D721Med (cell line): ENCODE data around the gene COL6A3.

Source experiments
- DNase-seq: peaks from one replicate; pipeline ENCODE4 v3.0.0; 2011; ENCODE audit warnings: low spot score; ENCODE audit not compliant: insufficient read length
- FAIRE-seq: peaks from 2 replicates; lab custom pipeline; 2011; peaks lifted over from hg19 to GRCh38; lab: Jason Lieb, UNC
- TF ChIP-seq, protein P1 (sequence below): IDR thresholded peaks from 2 replicates; pipeline ENCODE4 v1.5.1; 2012; ENCODE audit warnings: mild to moderate bottlenecking, control low read depth; ENCODE audit not compliant: insufficient read depth; ENCODE audit errors: missing control alignments

The COL6A3 gene

DNA sequence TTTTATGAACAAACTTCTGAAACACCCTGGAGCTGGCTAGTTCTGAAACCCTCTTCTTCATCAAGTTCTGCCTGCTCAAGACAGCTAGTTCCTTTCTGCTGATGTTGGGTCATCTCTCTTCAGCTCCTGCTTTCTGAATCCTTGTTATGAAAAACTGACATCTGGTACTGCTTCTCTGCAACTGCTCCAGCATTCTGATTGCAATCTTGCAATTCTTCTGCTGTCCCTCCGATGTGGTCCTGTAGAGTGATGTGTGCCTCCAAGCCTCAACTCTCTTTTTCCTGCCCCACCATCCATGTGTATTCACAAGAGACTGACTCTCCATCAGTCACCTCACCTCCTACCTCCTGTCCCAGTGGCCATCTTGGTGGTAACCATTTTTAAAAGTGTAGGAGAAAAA, 21.8 kb downstream of the COL6A3 start:
- FAIRE-seq (no peak), DNase-seq (no peak)
- TF ChIP-seq, protein P1, sequence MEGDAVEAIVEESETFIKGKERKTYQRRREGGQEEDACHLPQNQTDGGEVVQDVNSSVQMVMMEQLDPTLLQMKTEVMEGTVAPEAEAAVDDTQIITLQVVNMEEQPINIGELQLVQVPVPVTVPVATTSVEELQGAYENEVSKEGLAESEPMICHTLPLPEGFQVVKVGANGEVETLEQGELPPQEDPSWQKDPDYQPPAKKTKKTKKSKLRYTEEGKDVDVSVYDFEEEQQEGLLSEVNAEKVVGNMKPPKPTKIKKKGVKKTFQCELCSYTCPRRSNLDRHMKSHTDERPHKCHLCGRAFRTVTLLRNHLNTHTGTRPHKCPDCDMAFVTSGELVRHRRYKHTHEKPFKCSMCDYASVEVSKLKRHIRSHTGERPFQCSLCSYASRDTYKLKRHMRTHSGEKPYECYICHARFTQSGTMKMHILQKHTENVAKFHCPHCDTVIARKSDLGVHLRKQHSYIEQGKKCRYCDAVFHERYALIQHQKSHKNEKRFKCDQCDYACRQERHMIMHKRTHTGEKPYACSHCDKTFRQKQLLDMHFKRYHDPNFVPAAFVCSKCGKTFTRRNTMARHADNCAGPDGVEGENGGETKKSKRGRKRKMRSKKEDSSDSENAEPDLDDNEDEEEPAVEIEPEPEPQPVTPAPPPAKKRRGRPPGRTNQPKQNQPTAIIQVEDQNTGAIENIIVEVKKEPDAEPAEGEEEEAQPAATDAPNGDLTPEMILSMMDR: no peak

DNA sequence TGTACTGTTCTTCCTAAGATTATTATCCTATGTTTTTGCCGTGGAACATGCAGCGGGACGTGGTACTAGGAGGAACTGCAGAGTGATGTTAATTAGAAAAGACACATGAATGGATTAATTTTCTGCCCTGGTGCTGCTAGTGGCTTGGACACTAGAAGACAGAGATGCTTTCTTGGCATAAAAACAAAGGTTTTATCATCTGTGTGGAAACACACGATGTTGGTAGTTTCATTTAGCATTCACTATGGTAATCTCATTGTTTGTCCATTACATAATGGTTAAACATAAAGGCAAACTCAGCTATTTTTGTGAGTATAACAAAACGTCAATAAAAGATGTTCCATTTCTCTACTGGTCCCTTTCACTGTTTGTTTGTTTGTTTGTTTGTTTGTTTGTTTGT, 22.8 kb downstream of the COL6A3 start:
- FAIRE-seq: no peak
- no peak for DNase-seq
- TF ChIP-seq, protein P1: no peak

DNA sequence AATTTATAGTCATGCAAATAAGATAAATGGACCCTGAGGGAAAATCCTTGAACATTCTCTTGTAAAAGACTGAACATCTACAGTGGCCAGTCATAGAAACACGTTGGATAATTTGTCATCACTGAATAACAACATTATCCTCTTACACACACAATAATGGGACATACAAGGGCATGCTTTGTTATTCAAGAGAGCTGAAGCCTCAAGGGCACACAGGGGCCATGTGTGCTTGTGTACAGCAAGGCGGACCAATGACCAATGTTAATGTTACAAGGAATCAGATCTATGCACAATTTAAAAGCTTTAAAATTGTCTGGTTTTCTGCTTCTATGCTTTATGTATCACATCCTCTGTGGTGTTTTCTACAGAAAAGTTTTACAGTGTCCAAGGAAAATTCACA, 23.7 kb downstream of the COL6A3 start:
- TF ChIP-seq, protein P1: no peak
- DNase-seq (no peak), FAIRE-seq (no peak)

DNA sequence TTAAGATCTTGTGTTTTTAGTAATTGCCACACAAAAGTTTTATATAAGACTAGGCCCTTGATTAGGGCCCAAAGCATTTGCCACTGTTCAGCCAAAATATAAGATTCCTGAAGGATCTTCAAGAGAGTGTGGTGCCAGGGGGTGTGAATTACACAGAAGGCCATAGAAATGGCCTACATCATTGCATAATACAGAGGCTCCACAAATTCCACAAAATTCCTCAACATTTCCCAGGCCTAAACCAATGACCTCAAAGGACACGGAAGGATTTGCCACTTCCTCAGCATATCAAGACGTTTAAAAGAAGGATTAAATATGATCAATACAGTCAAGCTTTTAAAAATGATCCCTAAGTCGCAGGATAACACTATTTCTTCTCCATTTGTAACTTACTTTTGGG, 24.1 kb downstream of the COL6A3 start:
- TF ChIP-seq, protein P1: no peak
- no peak for FAIRE-seq
- DNase-seq: no peak

DNA sequence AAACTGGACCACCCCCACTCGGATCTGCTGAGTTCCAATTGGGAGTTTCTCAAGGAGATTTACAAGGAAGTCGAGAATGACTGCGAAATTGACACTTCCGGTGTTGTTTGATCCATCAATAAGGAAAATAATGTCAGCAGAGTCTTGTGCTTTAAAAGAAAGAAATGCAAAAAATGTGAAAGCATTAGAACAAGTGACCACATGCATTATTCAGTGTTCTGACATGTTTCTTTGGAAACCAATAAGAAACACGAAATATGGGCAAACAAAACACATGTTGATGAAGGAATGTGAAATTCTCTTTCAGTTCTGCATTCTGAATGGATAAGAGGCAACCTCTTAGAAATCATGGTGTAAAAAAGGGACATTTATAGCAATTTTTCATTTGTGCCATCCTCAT, 25.9 kb downstream of the COL6A3 start:
- FAIRE-seq (no peak), DNase-seq (no peak)
- TF ChIP-seq, protein P1: no peak

DNA sequence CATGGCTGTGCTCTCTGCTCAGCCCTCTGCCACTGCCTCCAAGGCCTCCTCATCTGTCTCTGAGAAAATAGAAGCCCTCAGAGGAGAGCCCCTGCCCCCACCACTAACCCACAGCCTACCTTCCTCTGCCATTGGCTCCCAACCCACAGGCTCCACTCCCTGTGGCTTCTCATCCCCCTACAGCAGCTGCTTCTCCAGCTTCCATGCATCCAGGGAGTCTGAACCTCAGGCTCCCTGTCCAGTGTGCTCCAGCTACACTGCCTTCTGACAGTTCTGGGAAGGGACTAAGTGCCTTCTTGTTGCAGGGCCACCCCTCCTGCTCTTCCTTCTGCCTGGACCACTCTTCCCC, 29.3 kb downstream of the COL6A3 start:
- FAIRE-seq (no peak), DNase-seq (no peak)
- TF ChIP-seq, protein P1: no peak

DNA sequence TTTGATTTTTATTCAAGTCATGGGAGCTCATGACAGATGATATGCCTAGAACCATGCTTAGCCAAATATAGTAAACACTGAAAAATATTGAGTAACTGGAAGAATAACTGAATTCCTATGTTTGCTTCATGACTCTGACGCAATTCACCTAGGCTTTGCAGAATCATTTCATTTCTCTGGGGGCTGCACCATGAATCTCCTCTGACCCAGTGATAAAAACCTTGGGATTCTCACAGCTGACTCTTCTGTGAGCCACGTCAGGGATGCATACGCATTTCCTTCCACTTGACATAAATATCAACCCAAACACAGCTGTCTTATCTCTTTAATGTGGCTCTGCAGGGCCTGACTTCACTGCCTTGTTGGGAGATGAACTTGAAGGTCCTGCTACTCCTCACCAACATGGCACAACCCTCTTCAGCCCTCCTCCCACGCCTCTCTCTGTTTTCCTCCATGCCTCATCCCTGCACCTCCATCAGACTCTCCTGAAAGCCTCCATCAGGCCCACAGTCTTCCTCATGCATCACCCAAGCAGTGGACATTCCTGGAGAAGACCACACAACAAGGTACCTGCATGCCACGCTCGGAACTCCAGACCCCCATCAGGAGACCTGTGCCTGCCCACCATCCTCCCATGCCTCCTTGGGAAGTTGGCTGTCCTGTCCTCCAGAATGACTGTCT, 29.8 kb downstream of the COL6A3 start:
- TF ChIP-seq, protein P1: no peak
- DNase-seq (no peak), FAIRE-seq (no peak)
